Urinary bladder (tissue), 4 donors: Measurements from ENCODE around the gene GSTM2. TPM values are rescaled to one million over a fixed set of nuclear protein-coding genes. Genes with fewer than 3 reads are reported as not detected.

Source experiments
- DNase-seq: peaks from one replicate; pipeline ENCODE4 v3.0.0-alpha.2; 2015; ENCODE audit errors: extremely low spot score
- H3K27ac ChIP-seq: one replicate; pipeline ENCODE4 v1.5.1; 2013; ENCODE audit warnings: low read depth, mild to moderate bottlenecking, moderate library complexity
- H3K36me3 ChIP-seq: one replicate; pipeline ENCODE4 v1.6.1; 2013; ENCODE audit warnings: mild to moderate bottlenecking, moderate library complexity; ENCODE audit not compliant: insufficient read depth
- H3K4me1 ChIP-seq: one replicate; pipeline ENCODE4 v1.6.1; 2013; ENCODE audit warnings: mild to moderate bottlenecking, moderate library complexity; ENCODE audit not compliant: insufficient read depth
- H3K4me3 ChIP-seq: one replicate; pipeline ENCODE4 v1.5.1; 2013; ENCODE audit warnings: low read depth, low read length
- WGBS: extraction: QIAGEN DNeasy Blood & Tissue Kit; methylation state at CpG from one replicate; pipeline ENCODE4 v1.1.7; 2013; 5-methylcytosine and 5-hydroxymethylcytosine counted together
- polyA plus RNA-seq: library from polyadenylated mRNA; stranded (reverse); fragments of 200-250 nt; gene quantifications from one replicate; pipeline ENCODE4 v1.2.3, GENCODE V29; 2013
- total RNA-seq: library from RNA; depleted of rRNA; stranded (reverse); fragments of >200 nt; gene quantifications from one replicate; pipeline ENCODE4 v1.2.3, GENCODE V29; 2014
- donor health status: healthy with polysubstance abuse.
- donor health status: healthy.

The GSTM2 gene
- total and polyA plus RNA-seq, 2 donors, result 77.9 to 78.0 TPM

DNA sequence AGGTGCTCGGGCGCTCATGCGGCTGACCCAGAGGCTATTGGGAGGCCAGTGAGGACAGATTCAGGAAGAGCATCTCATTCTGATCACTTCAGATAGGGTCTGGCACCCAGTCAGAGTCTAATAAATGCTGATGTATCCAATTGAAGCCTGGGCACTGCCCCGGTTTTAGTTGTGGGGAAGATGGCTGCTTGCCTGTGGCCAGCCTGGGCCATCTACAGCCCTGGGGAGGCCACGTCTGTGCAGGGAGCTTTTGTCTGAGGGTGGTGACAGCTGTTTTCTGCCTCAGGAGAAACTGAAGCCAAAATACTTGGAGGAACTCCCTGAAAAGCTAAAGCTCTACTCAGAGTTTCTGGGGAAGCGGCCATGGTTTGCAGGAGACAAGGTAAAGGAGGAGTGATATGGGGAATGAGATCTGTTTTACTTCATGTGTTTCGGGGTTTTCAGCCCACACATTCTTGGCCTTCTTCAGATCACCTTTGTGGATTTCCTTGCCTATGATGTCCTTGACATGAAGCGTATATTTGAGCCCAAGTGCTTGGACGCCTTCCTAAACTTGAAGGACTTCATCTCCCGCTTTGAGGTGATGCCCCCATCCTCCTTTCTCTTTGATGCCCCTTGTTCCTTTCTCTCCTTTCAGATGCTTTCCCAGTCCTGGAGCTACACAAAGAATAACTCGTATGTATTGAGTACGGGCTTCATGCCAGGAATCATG is 47.0 kb downstream of the GSTM2 start:
- Histone ChIP-seq H3K4me3 (no peak overlapping the region), H3K36me3 (no peaks in the 10 kb centered on the region), H3K4me1 (no peaks in the 10 kb centered on the region), H3K27ac (no peak overlapping the region)
- 81% methylated on average over 12 of the region's 12 CpGs for WGBS
- no peak for DNase-seq

DNA sequence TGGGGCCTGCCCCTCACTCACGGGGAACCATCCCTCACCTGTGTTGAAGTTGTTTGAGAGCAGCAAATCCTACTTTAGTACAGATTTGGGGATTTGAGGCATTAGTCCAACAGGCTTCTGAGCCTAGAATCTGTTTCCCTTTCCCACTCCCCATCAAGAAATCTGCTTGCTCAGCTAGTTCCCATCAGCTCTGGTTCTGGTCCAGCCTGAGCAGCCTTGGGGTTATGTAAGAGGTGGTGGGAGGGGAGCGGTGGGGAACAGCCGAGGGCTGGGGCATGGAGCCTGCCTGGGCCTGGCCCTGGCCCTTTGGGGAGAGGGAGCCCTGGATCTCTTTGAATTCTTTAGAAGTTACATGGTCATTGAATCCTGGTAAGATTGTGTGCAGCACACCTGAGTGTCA is 48.3 kb downstream of the GSTM2 start:
- no peaks in the 10 kb centered on the region for H3K36me3 ChIP-seq
- WGBS, result 80% methylated on average over 3 of the region's 3 CpGs
- no peak overlapping the region for H3K27ac ChIP-seq
- DNase-seq, result no peak
- H3K4me1 ChIP-seq, result no peaks in the 10 kb centered on the region
- no peak overlapping the region for H3K4me3 ChIP-seq

DNA sequence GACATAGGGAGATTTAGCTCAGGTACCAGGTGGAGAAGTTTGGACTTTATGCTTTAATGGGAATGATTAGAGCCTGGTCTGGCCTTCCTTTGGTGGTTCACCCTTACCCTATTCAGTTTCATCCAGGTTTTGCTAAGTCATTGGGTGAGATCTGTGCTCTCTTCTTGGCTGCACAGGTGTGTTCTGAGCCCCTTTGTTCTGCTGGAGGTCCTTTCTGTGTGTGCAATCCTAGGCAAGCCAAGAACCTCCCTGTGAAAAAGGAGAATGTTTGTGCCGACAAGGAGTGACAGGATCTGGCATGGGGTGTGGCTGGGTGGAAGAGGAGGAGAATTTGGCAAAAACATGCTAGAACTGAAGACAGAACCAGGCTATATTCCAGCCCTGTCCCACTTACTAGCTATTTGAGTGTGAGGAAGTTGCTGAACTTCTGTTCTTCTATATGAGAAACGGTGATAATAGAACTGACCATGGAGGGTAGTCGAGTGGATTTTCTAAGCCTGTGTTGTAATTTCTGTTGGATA is 48.8 kb downstream of the GSTM2 start:
- Histone ChIP-seq H3K4me1 (no peaks in the 10 kb centered on the region), H3K36me3 (no peaks in the 10 kb centered on the region), H3K4me3 (no peak overlapping the region), H3K27ac (no peak overlapping the region)
- 69% methylated on average over 3 of the region's 3 CpGs for WGBS
- DNase-seq, result no peak

GRCh38 chr1:109717729-109718128 is 49.9 kb downstream of the GSTM2 start:
- Histone ChIP-seq H3K4me1 (no peaks in the 10 kb centered on the region), H3K36me3 (no peaks in the 10 kb centered on the region)

DNA sequence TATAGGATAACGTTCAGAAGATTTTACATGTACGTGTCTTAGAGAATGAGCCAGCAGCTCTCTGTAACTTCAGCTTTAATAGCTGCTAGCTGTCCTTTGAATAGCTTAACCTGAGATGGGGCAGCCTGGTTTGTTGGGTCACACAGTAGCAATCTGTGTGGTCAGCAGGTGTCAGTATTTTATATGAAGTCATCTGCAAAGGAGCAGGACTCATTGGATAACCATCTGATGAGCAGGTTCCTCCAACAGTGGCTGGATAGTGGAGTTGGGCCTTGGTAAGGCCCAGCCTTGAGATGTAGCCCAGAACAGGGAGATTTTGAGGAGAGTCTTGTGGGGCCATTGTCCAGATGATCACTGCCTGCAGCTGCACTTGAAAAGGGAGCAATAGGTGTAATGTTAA is 50.6 kb downstream of the GSTM2 start:
- DNase-seq, result no peak
- whole genome bisulfite sequencing, result 89% methylated on average over 2 of the region's 2 CpGs
- H3K4me1 ChIP-seq, result no peaks in the 10 kb centered on the region
- H3K36me3 ChIP-seq, result no peaks in the 10 kb centered on the region
- no peak overlapping the region for H3K27ac ChIP-seq
- H3K4me3 ChIP-seq, result no peak overlapping the region

More at GRCh38 chr1:109717729-109718128, 49.9 kb downstream of the GSTM2 start:
- Histone ChIP-seq H3K27ac (no peak overlapping the region), H3K4me3 (no peak overlapping the region)
- 88% methylated on average over 5 of the region's 5 CpGs for WGBS
- no peak for DNase-seq

DNA sequence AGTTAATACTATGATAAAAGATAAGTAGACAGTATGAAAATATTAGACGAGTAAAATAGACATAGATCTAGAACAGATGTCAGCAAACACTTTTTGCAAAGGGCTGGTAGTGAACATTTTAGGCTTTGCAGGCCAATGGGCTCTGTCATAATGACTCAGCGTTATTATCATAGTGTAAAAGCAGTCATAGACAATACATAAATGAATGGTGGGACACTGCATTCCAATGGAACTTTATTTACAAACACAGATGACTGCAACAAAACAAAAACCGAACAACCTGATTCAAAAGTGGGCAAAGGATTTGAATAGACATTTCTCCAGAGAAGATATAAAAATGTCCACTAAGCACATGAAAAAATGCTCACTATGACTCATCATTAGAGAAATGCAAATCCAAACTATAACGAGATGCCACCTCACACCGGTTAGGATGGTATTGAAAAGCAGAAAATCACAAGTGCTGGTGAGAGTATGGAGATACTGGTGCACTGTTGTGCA is 51.5 kb downstream of the GSTM2 start:
- no peak overlapping the region for H3K4me3 ChIP-seq
- 65% methylated on average over 5 of the region's 5 CpGs for WGBS

DNA sequence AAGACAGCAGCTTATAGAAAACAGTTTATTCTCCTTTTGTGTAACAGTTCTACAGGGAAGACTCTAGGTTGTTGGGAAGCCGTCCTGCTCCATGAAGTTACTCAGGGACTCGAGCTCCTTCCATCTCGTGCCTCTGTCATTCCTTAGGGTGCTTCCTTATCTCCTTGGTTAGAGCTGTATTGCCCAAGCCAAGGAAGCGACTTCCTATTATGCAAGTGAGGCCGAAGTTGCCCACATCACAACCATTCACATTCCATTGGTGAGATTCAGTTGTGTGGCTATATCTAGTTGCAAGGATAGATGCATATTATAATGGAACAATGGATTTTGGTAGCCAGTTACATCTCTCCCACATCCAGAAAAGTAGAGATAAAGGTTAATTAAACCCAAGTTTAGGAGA is 53.2 kb downstream of the GSTM2 start:
- DNase-seq, result no peak
- H3K36me3 ChIP-seq, result no peaks in the 10 kb centered on the region
- H3K27ac ChIP-seq, result no peak overlapping the region
- no peaks in the 10 kb centered on the region for H3K4me1 ChIP-seq
- H3K4me3 ChIP-seq, result no peak overlapping the region
- WGBS, result 83% methylated on average over 5 of the region's 5 CpGs

More for the DNA sequence above, 51.5 kb downstream of the GSTM2 start:
- no peaks in the 10 kb centered on the region for H3K36me3 ChIP-seq
- H3K27ac ChIP-seq, result no peak overlapping the region
- DNase-seq, result no peak
- H3K4me1 ChIP-seq, result no peaks in the 10 kb centered on the region

- no peak overlapping the region for H3K27ac ChIP-seq
- no peaks in the 10 kb centered on the region for H3K4me1 ChIP-seq
- no peak overlapping the region for H3K4me3 ChIP-seq
- 96% methylated on average over 1 of the region's 1 CpG for WGBS
- no peak for DNase-seq
- no peaks in the 10 kb centered on the region for H3K36me3 ChIP-seq
These were observed 54.1 kb downstream of the GSTM2 start for GRCh38 chr1:109721971-109722370.

DNA sequence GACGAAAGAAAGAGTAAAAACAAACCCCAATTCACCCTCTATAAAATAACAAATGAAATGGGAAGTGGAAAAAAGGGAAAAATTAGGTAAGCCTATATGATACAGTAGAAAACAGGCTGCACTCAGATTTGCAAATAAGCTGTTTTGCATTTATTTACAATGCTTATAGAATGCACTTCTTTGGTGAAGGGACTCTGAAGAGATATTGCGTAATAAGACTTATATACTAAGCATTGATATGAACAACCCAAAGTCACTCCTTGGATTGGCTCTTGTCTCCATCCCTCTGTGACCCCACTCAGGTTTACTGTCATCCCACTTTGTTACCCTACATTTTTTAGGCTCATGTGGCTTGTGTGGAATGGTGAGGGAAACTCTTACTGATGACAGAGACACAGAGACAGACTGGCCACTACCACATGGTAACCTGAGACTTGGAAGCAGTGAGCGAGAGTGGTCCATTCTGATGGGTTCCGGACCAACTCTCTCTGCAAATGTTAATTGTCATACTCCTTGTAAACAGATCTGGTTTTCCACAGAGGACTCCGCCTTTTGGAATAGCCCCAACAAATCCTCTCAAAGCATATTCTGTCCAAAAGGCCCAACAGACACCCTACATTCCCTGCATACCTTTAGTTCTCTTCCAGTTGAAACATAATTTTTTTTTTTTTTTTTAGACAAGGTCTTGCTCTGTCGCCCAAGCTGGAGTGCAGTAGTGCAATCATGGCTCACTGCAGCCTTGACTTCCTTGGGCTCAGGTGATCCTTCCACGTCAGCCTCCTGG is 55.2 kb downstream of the GSTM2 start:
- Histone ChIP-seq H3K36me3 (no peaks in the 10 kb centered on the region), H3K4me1 (no peaks in the 10 kb centered on the region), H3K27ac (no peak overlapping the region), H3K4me3 (no peak overlapping the region)
- 67% methylated on average over 7 of the region's 7 CpGs for WGBS
- DNase-seq, result no peak

Other genes starting within 250 kb of the GSTM2 start
- 35.5 TPM for gene PSMA5, start 241.6 kb upstream of the GSTM2 start, total RNA-seq
- 53.5 TPM for gene PSMA5, start 241.6 kb upstream of the GSTM2 start, polyA plus RNA-seq
- gene SYPL2, start 201.5 kb upstream of the GSTM2 start, total RNA-seq, result 2.4 TPM
- gene SYPL2, start 201.5 kb upstream of the GSTM2 start, polyA plus RNA-seq, result 4.5 TPM
- 2.0 TPM for gene ATXN7L2, start 184.2 kb upstream of the GSTM2 start, total RNA-seq
- gene ATXN7L2, start 184.2 kb upstream of the GSTM2 start, polyA plus RNA-seq, result 4.0 TPM
- gene CYB561D1, start 174.0 kb upstream of the GSTM2 start, total RNA-seq, result 4.0 TPM
- 9.4 TPM for gene CYB561D1, start 174.0 kb upstream of the GSTM2 start, polyA plus RNA-seq
- 2.9 TPM for gene AMIGO1, start 158.3 kb upstream of the GSTM2 start, total RNA-seq
- 6.4 TPM for gene AMIGO1, start 158.3 kb upstream of the GSTM2 start, polyA plus RNA-seq
- 0.11 TPM for gene GPR61, start 128.2 kb upstream of the GSTM2 start, total RNA-seq
- gene GPR61, start 128.2 kb upstream of the GSTM2 start, polyA plus RNA-seq, result not detected
- gene GNAI3, start 119.4 kb upstream of the GSTM2 start, total RNA-seq, result 17.4 TPM
- 5.1 TPM for gene GNAI3, start 119.4 kb upstream of the GSTM2 start, polyA plus RNA-seq
- gene GNAT2, start 48.4 kb upstream of the GSTM2 start, total RNA-seq, result not detected
- not detected for gene GNAT2, start 48.4 kb upstream of the GSTM2 start, polyA plus RNA-seq
- 36.1 TPM for gene AMPD2, start 48.2 kb upstream of the GSTM2 start, total RNA-seq
- gene AMPD2, start 48.2 kb upstream of the GSTM2 start, polyA plus RNA-seq, result 29.2 TPM
- gene GSTM4, start 12.0 kb upstream of the GSTM2 start, total RNA-seq, result 12.4 TPM
- gene GSTM4, start 12.0 kb upstream of the GSTM2 start, polyA plus RNA-seq, result 58.2 TPM
- gene GSTM1, start 19.8 kb downstream of the GSTM2 start, total RNA-seq, result not detected
- 1.1 TPM for gene GSTM1, start 19.8 kb downstream of the GSTM2 start, polyA plus RNA-seq
- gene GSTM5, start 44.2 kb downstream of the GSTM2 start, total RNA-seq, result 18.2 TPM
- 25.2 TPM for gene GSTM5, start 44.2 kb downstream of the GSTM2 start, polyA plus RNA-seq
- gene GSTM3, start 73.0 kb downstream of the GSTM2 start, total RNA-seq, result 67.5 TPM
- 116 TPM for gene GSTM3, start 73.0 kb downstream of the GSTM2 start, polyA plus RNA-seq
- gene EPS8L3, start 95.9 kb downstream of the GSTM2 start, total RNA-seq, result not detected
- 0.23 TPM for gene EPS8L3, start 95.9 kb downstream of the GSTM2 start, polyA plus RNA-seq
- gene CSF1, start 242.8 kb downstream of the GSTM2 start, total RNA-seq, result 10.9 TPM
- gene CSF1, start 242.8 kb downstream of the GSTM2 start, polyA plus RNA-seq, result 56.2 TPM